Measurements from ENCODE around the gene CRYBA2. TPM values are rescaled to one million over a fixed set of nuclear protein-coding genes. Genes with fewer than 3 reads are reported as not detected.

The CRYBA2 gene
- total RNA-seq, 4 donors from 2014 or later = 5.6 TPM; not detected in 3

GRCh38 chr2:219018726-219019125 lies 25.5 kb upstream of the CRYBA2 start:
- 90 to 91% methylated on average over 2 to 10 of the region's 10 CpGs for WGBS, 2 donors (ENCODE audit: low coverage in 1 of 2)
- no peaks in the 10 kb centered on the region for H3K27me3 ChIP-seq
- intact Hi-C loops (cut with DNase I; ENCODE audit: low total_unique reads) = no loop called here

DNA sequence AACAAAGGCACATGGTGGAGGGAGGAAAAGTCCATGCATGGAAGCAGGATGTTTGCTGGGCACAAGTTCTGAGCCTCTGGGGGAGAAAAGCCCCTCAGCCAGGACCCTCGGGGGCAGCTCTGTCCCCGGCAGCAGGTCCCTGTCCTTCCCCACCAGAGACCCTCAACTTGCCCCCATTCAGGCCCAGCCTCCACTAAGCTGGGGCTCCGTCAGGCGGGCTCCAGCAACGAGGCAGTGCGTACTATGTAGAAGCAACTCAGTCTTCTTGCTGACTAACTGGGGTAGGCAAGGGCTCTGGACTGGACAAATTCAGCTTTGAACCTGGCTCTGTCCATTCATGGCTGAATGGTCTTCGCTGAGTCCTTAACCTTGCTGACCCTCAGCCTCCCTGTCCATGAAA lies 25.1 kb upstream of the CRYBA2 start:
- intact Hi-C loops (cut with DNase I; ENCODE audit: low total_unique reads) = no loop called here
- WGBS, 2 donors (ENCODE audit: low coverage in 1 of 2) = 72 to 74% methylated on average over 4 to 7 of the region's 7 CpGs
- DNase-seq = no peak
- no peak for TF ChIP-seq EP300 (IDR thresholded peaks at IDR 0.05; ENCODE audit: low read depth)
- no peak for TF ChIP-seq POLR2AphosphoS5 (IDR thresholded peaks at IDR 0.05)
- TF ChIP-seq POLR2A (IDR thresholded peaks at IDR 0.05) = no peak
- TF ChIP-seq CTCF (IDR thresholded peaks at IDR 0.05) = no peak
- H3K4me1 ChIP-seq = no peaks in the 10 kb centered on the region
- H3K27me3 ChIP-seq = peaks cover 1% of the 10 kb centered on the region
- H3K4me3 ChIP-seq = no peak overlapping the region
- no peaks in the 10 kb centered on the region for H3K36me3 ChIP-seq
- in situ Hi-C loops (cut with MboI; ENCODE audit: low pct_ligation_motif_present in 1 of 4, low pct_unique_long_range_greater_than_20kb in 1 of 4, low sequenced_read_pairs in 3 of 4) = no loop called here
- no peaks in the 10 kb centered on the region for H3K9me3 ChIP-seq
- no peak overlapping the region for H3K27ac ChIP-seq

More at GRCh38 chr2:219018726-219019125, 25.5 kb upstream of the CRYBA2 start:
- Histone ChIP-seq H3K27ac (no peak overlapping the region), H3K36me3 (no peaks in the 10 kb centered on the region), H3K4me1 (no peaks in the 10 kb centered on the region), H3K4me3 (no peak overlapping the region), H3K9me3 (no peaks in the 10 kb centered on the region)
- DNase-seq = no peak
- in situ Hi-C loops (cut with MboI; ENCODE audit: low pct_ligation_motif_present in 1 of 4, low pct_unique_long_range_greater_than_20kb in 1 of 4, low sequenced_read_pairs in 3 of 4) = no loop called here
- TF ChIP-seq CTCF (IDR thresholded peaks at IDR 0.05) (no peak), EP300 (IDR thresholded peaks at IDR 0.05; ENCODE audit: low read depth) (no peak), POLR2AphosphoS5 (IDR thresholded peaks at IDR 0.05) (no peak), POLR2A (IDR thresholded peaks at IDR 0.05) (no peak)

- Histone ChIP-seq H3K36me3 (no peaks in the 10 kb centered on the region), H3K27ac (no peak overlapping the region), H3K4me3 (no peak overlapping the region), H3K27me3 (peaks cover 4% of the 10 kb centered on the region), H3K9me3 (no peaks in the 10 kb centered on the region), H3K4me1 (no peaks in the 10 kb centered on the region)
- 64 to 75% methylated on average over 6 to 14 of the region's 14 CpGs for WGBS, 2 donors (ENCODE audit: low coverage in 1 of 2)
- intact Hi-C loops (cut with DNase I; ENCODE audit: low total_unique reads) = no loop called here
- DNase-seq = no peak
- TF ChIP-seq POLR2AphosphoS5 (IDR thresholded peaks at IDR 0.05) (no peak), CTCF (IDR thresholded peaks at IDR 0.05) (no peak), EP300 (IDR thresholded peaks at IDR 0.05; ENCODE audit: low read depth) (no peak), POLR2A (IDR thresholded peaks at IDR 0.05) (no peak)
- in situ Hi-C loops (cut with MboI; ENCODE audit: low pct_ligation_motif_present in 1 of 4, low pct_unique_long_range_greater_than_20kb in 1 of 4, low sequenced_read_pairs in 3 of 4) = no loop called here
These were observed 24.1 kb upstream of the CRYBA2 start for GRCh38 chr2:219017201-219017931.

GRCh38 chr2:219016721-219017120 lies 23.5 kb upstream of the CRYBA2 start:
- no peak for TF ChIP-seq POLR2A (IDR thresholded peaks at IDR 0.05)
- no peak for TF ChIP-seq POLR2AphosphoS5 (IDR thresholded peaks at IDR 0.05)
- Histone ChIP-seq H3K27me3 (peaks cover 4% of the 10 kb centered on the region), H3K9me3 (no peaks in the 10 kb centered on the region), H3K27ac (no peak overlapping the region), H3K36me3 (no peaks in the 10 kb centered on the region), H3K4me1 (no peaks in the 10 kb centered on the region), H3K4me3 (no peak overlapping the region)
- no peak for DNase-seq
- WGBS, 2 donors (ENCODE audit: low coverage in 1 of 2) = 88% methylated on average over 11 of the region's 11 CpGs; no CpG with 5 or more reads in 1 of the 2 donors
- intact Hi-C loops (cut with DNase I; ENCODE audit: low total_unique reads) = no loop called here
- in situ Hi-C loops (cut with MboI; ENCODE audit: low pct_ligation_motif_present in 1 of 4, low pct_unique_long_range_greater_than_20kb in 1 of 4, low sequenced_read_pairs in 3 of 4) = no loop called here
